HG02571 (cell line): ENCODE data around the gene DLL4.

ENCODE experiments used
- ATAC-seq: cut with Tn5 transposase; IDR thresholded peaks from one replicate; pipeline ENCODE4 v1.9.1; 2021; ENCODE audit warnings: mild to moderate bottlenecking, moderate library complexity; ENCODE audit not compliant: unreplicated experiment

DLL4 gene

GRCh38 chr15:40906091-40906990, 22.8 kb upstream of the DLL4 start:
- peak; percentile 57 for ATAC-seq

- no peak for ATAC-seq
Observed at GRCh38 chr15:40906991-40907802, 21.9 kb upstream of the DLL4 start.

GRCh38 chr15:40908095-40908494, 21.0 kb upstream of the DLL4 start:
- no peak for ATAC-seq

- no peak for ATAC-seq
Observed at GRCh38 chr15:40909662-40910630, 19.2 kb upstream of the DLL4 start.

- ATAC-seq: no peak
Observed at GRCh38 chr15:40911141-40911540, 18.0 kb upstream of the DLL4 start.

- no peak for ATAC-seq
Observed at GRCh38 chr15:40911693-40912092, 17.4 kb upstream of the DLL4 start.

- ATAC-seq: no peak
Observed at GRCh38 chr15:40912478-40912877, 16.7 kb upstream of the DLL4 start.

GRCh38 chr15:40914013-40914412, 15.1 kb upstream of the DLL4 start:
- no peak for ATAC-seq

GRCh38 chr15:40914486-40914885, 14.7 kb upstream of the DLL4 start:
- no peak for ATAC-seq

GRCh38 chr15:40915116-40915661, 14.0 kb upstream of the DLL4 start:
- no peak for ATAC-seq

- no peak for ATAC-seq
Observed at GRCh38 chr15:40915679-40916078, 13.5 kb upstream of the DLL4 start.

GRCh38 chr15:40917585-40917984, 11.6 kb upstream of the DLL4 start:
- no peak for ATAC-seq

- no peak for ATAC-seq
Observed at GRCh38 chr15:40918146-40918798, 10.9 kb upstream of the DLL4 start.

GRCh38 chr15:40918799-40919392, 10.2 kb upstream of the DLL4 start:
- ATAC-seq: no peak

GRCh38 chr15:40921949-40922607, 7.1 kb upstream of the DLL4 start:
- ATAC-seq: no peak

GRCh38 chr15:40922608-40923005, 6.5 kb upstream of the DLL4 start:
- ATAC-seq: no peak

- ATAC-seq: no peak
Observed at GRCh38 chr15:40923551-40923950, 5.6 kb upstream of the DLL4 start.

GRCh38 chr15:40925495-40925862, 3.7 kb upstream of the DLL4 start:
- no peak for ATAC-seq
